GM18520 (cell line): ENCODE results near the gene WWC2.
"Not testable (repeated sequence)": the region's sequence is repeated elsewhere in the genome, so short reads cannot be mapped to it uniquely, and the experiment has no call there.

Experiments
- ATAC-seq: cut with Tn5 transposase; IDR thresholded peaks from one replicate; pipeline ENCODE4 v1.9.1; 2021; ENCODE audit not compliant: unreplicated experiment

Gene WWC2

DNA sequence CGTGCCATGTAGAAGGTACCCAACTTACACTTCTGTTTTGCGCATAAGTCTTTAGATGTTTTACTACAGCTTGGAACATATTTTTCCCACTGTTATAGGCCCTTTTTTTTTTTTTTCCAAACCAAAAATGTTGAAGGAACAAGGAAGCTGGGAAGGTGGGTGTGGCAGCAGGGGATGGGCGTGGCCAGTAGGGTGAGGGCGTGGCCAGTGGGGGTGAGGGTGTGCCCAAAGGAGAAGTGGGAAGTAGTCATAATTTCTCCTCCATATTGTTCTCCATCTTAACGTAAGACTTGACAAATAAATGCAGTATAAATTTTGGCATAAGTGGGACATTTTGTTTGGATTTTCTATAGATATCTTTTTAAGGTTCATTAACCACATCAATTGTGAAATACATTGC, 190.6 kb downstream of the WWC2 start:
- no peak for ATAC-seq

DNA sequence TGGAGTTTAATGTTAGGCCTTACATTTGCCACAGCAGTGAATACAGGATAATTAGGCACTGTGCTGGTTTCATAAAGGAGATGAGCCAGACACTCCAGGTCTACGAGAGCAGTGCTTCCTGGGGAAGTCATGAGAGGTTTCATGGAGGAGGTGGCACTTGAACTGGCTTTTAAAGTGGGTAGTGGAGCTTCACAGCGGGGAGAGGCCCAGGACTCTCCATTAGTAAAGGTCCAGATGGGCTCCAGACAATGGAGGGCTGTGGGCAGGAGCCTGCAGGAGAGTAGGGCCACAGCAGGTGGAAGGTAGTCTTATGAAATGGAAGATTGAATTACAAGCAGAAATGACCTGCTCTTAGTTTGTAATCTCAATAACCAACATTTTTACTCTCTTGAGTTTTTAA, 192.0 kb downstream of the WWC2 start:
- no peak for ATAC-seq

- ATAC-seq: no peak
Measured at GRCh38 chr4:183295711-183296110, 196.7 kb downstream of the WWC2 start.

DNA sequence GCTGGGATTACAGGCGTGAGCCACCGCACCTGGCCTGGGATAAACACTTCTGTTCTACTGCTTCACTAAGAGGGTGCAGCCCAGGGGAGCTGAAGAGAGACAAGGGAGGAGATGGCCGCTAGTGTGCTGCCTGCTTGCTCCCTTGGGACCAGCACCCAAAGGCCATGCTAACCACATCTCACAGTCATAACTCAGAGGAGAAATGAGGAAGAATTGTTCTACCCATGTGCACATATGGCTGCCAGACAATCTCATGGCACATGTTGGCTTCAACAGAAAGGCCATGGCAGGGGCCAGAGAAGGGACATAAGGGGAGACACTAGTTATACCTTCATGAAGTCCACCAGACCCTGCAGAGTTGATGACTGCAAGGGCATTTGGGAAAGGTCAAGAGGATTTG, 198.6 kb downstream of the WWC2 start:
- ATAC-seq: peak; percentile 87

- ATAC-seq: no peak
Measured at GRCh38 chr4:183299464-183299863, 200.4 kb downstream of the WWC2 start.

- no peak for ATAC-seq
Measured at GRCh38 chr4:183300070-183300469, 201.0 kb downstream of the WWC2 start.

GRCh38 chr4:183300655-183301054, 201.6 kb downstream of the WWC2 start:
- ATAC-seq: no peak

GRCh38 chr4:183303301-183303700, 204.2 kb downstream of the WWC2 start:
- no peak for ATAC-seq

- no peak for ATAC-seq
Measured at GRCh38 chr4:183304067-183304466, 205.0 kb downstream of the WWC2 start.

DNA sequence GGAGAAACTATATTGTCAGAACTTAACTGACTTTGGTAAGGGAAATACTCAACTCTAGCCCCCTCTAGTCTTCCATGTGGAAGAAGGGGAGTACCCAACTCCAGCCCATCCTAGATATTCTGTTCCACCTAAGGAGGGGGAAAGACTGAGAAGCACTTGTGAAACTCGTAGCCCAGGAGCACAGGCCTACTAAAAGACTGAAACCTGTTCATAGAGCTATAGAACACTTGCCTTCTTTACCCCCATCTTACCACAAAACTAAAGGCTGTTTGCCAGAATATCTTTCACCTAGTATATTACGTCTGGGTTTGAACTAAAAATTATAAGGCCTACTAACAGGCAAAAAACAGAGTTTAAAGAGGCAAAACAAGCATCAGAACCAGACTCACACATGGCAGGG, 205.5 kb downstream of the WWC2 start:
- no peak for ATAC-seq

DNA sequence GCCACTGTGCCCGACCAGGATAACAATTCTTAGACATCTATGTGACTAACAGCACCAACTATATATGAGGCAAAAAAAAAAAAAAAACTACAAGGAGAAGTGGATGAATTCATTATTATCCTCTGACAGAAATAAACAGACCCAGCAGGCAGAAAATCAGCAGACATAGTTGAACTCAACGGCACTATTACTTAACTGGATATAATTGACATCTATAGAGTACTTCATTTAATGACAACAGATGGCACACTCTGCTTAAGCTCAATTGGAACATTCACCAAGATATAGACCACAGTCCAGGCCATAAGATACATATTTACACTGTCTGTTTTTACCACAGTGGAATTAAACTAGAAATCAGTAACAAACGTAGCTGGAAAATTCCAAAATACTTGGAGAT, 207.8 kb downstream of the WWC2 start:
- no peak for ATAC-seq

DNA sequence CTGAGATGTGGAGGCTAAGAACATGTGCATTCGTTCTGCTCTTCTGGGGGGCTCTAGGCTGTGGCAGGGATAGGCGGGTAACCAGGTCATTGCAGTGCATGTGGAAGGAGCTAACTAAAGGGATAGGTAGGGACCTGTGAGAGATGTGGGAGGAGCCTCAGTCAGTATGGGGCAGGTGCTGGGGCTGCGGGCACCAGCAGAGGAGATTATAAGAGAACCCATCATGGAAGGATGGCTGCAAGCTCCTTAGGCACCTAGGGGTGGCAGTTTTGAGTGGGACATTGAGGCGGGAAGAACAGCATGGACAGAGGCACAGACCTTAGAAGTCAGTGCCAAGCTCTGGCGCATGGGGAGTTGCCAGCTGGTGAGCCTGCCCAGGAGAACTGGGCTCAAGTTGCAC, 213.8 kb downstream of the WWC2 start:
- no peak for ATAC-seq

DNA sequence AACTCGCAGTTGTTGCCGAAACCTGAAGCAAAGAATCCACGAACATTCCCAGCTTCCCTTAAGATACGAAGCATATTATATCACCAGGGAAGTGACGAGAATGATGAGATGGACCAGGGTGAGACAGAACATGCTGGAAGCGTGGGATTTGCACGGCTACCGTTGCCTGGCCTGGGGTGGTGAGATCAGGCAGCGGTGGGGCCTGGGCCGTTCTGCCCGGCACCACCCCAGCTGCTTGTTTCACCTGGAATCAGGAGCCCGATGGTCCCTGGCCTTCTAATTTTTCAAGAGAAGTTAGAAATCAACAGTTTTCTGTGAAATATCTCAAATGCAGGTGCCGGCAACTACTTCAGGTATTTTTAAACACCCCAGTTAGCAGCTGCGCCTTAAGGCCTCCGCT, 215.3 kb downstream of the WWC2 start:
- no peak for ATAC-seq

- no peak for ATAC-seq
Measured at GRCh38 chr4:183314806-183315205, 215.7 kb downstream of the WWC2 start.

DNA sequence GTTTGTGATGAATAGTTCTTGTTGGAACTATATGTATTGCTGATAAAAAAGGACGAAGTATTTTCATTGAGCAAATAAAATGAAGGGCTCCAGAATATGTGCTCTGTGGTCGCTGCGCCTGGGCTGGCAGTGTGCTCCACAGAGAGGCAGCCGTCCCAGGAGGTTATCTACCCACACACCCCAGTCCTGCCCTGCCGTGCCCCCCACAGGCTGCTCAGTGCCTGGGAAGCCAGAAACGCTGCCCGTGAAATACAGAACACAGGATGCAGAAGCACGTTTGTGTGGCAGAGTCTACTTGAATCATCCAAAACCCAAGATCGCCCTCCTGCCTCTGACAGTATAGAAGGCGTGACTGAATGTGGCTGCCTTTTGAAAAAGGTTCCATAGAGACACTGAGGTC, 219.6 kb downstream of the WWC2 start:
- ATAC-seq: no peak

DNA sequence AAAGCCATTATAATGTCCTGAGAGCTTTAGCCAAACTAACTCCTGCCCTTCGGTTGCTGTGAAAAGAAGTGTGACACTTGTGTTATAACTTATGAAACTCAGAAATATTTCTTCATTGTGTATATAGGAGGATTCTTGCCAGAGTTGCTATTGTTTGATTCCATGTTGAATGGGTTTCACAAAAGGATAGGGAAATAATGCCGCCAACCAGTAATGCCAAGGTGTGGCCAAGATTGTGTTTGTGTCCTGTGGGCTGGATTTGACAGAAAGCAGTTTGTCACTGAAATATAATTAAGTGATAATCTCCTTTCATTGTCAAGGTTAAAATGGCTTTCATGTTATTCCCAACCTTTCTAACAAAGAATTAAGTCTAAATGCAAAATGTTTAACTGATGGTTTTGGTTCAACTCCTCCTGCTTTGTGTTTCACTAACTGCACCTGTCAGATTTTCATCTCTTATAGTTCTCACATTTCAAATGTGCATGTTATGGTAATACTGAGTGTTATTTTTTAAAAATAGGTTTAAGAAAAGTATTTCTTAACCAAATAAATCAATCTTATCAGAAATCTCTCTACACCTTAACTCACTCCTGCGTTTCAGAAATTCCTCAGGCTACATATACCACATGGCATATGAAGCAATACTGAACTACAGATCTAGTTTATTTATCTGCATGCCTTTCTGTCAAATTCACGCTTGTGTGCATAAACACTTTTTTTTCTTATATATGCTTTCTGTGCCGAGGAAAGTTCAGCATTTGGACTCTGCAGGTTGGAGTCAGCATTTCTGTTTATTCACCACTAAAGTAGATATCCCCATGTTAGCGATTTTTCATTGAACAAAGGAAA, 221.4 kb downstream of the WWC2 start, which contains the start of gene CLDN22:
Gene CLDN22 (minus strand): TSS at position 66 of the 849 bp plus-strand sequence. CDS start 58 bp downstream, at position 8.
- ATAC-seq: no peak

- ATAC-seq: no peak
Measured at GRCh38 chr4:183321079-183321478, 222.0 kb downstream of the WWC2 start.

GRCh38 chr4:183321516-183321915, 222.5 kb downstream of the WWC2 start:
- ATAC-seq: no peak

DNA sequence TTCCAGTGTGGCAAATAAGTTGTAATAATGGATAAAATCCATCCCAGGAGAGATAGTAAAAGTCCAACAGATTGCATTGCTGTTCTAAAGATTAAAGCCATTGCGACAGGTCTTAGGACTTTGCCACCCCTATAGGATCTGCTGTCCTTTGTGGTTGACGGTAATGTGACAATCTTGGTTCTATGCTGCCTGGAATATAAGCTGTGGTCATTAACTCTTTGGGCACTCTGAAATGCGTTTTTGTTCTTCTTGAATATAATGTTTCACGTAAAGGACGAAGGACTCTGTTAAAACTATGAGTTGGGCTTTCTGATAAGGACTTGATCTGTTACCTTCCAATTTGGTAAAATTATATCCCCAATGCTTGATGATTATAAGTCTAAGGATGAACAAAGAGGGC, 223.3 kb downstream of the WWC2 start, which contains the start of gene CLDN24:
Gene CLDN24 (minus strand): TSS at position 101 of the 400 bp plus-strand sequence. CDS start 0 bp downstream, at position 101.
- no peak for ATAC-seq

DNA sequence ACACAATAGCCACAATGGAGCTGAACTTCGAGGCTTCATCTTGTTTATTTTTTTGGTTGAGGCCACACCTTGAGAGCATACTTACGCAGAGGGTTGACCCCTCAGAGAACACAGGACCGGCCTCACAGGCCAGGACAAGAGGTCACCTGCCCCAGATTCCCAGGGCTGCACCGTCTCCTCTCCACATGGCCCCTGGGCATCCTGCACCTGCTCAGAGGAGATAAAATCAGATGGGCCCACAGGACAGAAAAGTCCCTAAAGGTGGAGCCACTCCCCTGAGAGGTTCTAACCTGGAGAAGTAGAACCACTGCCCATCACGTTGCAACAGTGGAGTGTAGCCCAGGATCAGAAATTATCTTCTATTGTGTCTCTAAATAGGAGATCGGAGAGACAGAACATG, 224.2 kb downstream of the WWC2 start:
- no peak for ATAC-seq

DNA sequence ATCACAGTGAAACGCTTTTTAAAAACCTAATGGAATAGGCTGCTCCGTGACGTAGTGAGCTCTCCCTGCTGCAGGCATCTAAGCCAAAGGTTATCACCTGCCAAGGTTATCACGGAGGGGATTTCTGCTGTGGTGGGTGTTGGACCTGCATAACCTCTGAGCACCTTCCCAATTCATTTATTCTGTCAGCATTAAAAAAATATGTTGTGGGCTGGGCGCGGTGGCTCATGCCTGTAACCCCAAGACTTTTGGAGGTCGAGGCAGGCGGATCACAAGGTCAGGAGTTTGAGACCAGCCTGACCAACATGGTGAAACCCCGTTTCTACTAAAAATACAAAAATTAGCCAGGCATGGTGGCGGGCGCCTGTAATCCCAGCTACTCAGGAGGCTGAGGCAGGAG, 225.0 kb downstream of the WWC2 start:
- not testable (repeated sequence) for ATAC-seq

- ATAC-seq: no peak
Measured at GRCh38 chr4:183324619-183325018, 225.6 kb downstream of the WWC2 start.

- ATAC-seq: not testable (repeated sequence)
Measured at GRCh38 chr4:183326387-183326786, 227.3 kb downstream of the WWC2 start.
